ENCODE results near the gene LILRB1. TPM values are rescaled to one million over a fixed set of nuclear protein-coding genes. Genes with fewer than 3 reads are reported as not detected.
A peak's percentile ranks its signal among the peaks of the same experiment; 100 is the strongest.
"Not testable (repeated sequence)": the region's sequence is repeated elsewhere in the genome, so short reads cannot be mapped to it uniquely, and the experiment has no call there.

LILRB1 gene
- total RNA-seq, 1 donor = not detected

GRCh38 chr19:54668353-54668752, 38.1 kb downstream of the LILRB1 start:
- no peak for DNase-seq (ENCODE audit: low read depth)
- TF ChIP-seq, protein P1, sequence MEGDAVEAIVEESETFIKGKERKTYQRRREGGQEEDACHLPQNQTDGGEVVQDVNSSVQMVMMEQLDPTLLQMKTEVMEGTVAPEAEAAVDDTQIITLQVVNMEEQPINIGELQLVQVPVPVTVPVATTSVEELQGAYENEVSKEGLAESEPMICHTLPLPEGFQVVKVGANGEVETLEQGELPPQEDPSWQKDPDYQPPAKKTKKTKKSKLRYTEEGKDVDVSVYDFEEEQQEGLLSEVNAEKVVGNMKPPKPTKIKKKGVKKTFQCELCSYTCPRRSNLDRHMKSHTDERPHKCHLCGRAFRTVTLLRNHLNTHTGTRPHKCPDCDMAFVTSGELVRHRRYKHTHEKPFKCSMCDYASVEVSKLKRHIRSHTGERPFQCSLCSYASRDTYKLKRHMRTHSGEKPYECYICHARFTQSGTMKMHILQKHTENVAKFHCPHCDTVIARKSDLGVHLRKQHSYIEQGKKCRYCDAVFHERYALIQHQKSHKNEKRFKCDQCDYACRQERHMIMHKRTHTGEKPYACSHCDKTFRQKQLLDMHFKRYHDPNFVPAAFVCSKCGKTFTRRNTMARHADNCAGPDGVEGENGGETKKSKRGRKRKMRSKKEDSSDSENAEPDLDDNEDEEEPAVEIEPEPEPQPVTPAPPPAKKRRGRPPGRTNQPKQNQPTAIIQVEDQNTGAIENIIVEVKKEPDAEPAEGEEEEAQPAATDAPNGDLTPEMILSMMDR (IDR thresholded peaks at IDR 0.05; ENCODE audit: insufficient read depth, low read length) = no peak
- H3K4me3 ChIP-seq (ENCODE audit: low read depth, low read length) = no peak overlapping the region

DNA sequence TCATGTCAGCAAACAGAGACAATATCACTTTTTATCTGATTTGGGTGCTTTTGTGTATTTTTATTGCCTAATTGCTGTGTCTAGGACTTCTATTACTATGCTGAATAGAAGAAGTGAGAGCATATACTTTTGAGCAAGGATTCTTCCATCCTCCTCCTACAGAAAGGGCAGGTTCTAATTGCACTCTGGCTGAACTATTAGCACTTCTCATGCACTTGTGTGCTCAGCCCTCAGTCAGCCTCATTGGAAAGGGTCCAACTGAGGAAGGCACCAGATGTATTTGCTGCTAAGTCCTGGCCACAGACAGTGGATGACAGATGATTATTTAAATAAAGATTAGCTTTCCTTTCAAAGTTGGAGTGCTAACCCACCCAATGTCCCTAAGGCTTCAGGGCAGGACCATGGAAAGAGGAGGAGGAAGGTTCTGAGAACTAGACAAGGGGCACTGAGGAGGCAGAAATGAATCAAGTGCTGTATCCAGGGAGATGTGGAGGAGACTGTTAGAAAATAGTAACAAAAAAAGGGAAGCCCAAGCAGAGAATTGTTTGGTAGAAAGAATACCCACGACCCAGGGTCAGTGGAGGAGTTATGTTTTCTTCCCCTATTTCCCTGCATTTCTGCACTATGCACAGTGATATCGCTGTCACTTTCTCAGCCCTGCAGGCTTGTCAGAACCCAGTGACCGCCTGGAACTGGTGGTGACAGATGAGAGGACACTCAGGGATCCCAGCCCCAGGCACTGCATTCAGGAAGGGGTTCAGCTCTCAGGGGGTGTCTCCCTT, 40.5 kb downstream of the LILRB1 start:
- no peak overlapping the region for H3K4me3 ChIP-seq (ENCODE audit: low read depth, low read length)
- TF ChIP-seq, protein P1 (IDR thresholded peaks at IDR 0.05; ENCODE audit: insufficient read depth, low read length) = no peak
- no peak for DNase-seq (ENCODE audit: low read depth)

GRCh38 chr19:54673222-54673621, 42.9 kb downstream of the LILRB1 start:
- no peak overlapping the region for H3K4me3 ChIP-seq (ENCODE audit: low read depth, low read length)
- DNase-seq (ENCODE audit: low read depth) = no peak
- TF ChIP-seq, protein P1 (IDR thresholded peaks at IDR 0.05; ENCODE audit: insufficient read depth, low read length) = no peak

DNA sequence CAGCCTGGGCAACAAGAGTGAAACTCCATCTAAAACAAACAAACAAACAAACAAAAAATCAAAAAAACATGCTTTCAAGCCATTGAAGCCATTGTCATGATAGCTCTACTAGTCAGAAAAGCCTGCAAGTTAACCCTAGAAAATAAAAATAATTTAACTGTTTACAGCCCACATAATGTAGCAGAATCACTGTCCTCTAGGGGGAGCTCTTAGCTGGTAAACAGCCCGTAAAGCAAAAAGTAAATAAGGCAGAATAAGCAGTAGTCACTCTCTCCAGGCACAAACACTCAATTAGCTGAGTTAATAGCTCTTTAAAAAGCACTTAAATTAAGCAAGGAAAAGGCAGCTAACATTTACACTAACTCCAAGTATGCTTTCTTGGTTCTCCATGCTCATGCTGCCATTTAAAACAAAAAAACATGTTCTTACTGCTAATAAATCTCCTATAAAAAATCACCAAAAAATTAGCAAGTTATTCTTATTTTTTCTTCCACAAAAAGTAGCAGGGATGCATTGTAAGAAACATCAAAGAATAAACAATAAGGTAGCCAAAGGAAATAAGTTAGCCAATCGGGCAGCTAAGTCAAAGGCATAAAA, 43.8 kb downstream of the LILRB1 start:
- H3K4me3 ChIP-seq (ENCODE audit: low read depth, low read length) = no peak overlapping the region
- TF ChIP-seq, protein P1 (IDR thresholded peaks at IDR 0.05; ENCODE audit: insufficient read depth, low read length) = peak; percentile 26
- peak; percentile 13 for DNase-seq (ENCODE audit: low read depth)

GRCh38 chr19:54676210-54676834, 46.0 kb downstream of the LILRB1 start:
- TF ChIP-seq, protein P1 (IDR thresholded peaks at IDR 0.05; ENCODE audit: insufficient read depth, low read length) = peak; percentile 87
- not testable (repeated sequence) for H3K4me3 ChIP-seq (ENCODE audit: low read depth, low read length)
- DNase-seq (ENCODE audit: low read depth) = peak; percentile 34

DNA sequence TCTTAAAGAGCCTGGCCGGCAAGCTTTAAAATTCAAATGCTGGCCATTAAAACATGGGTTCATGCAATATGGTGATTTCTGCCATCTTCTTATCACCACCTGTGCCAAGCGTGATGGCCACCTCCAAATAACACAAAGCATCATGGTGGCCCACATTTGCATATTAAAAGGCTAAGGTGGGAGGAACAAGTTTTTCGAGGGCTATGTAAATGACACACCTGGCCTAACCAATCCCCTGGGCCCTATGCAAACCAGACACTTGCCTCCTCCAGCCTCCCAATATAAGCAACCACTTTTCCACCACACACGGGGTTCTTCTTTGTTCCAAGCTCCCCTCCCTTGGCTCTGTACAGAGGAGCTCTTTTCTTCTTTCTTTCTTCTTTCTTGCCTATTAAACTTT, 46.9 kb downstream of the LILRB1 start:
- no peak for DNase-seq (ENCODE audit: low read depth)
- no peak overlapping the region for H3K4me3 ChIP-seq (ENCODE audit: low read depth, low read length)
- TF ChIP-seq, protein P1 (IDR thresholded peaks at IDR 0.05; ENCODE audit: insufficient read depth, low read length) = no peak

DNA sequence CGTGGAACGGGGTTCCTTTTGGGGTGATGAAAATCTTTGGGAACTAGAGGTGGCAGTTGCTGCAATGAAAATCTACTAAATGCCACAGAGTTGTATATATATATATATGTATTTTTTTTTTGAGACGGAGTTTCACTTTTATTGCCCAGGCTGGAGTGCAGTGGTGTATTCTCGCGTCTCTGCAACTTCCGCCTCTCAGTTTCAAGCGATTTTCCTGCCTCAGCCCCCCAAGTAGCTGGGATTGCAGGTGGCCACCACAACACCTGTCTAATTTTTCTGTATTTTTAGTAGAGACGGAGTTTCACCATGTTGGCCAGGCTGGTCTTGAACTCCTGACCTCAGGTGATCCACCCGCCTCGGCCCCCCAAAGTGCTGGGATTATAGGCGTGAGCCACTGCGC, 51.3 kb downstream of the LILRB1 start:
- not testable (repeated sequence) for DNase-seq (ENCODE audit: low read depth); H3K4me3 ChIP-seq (ENCODE audit: low read depth, low read length)

All from fibroblast of the aortic adventitia (primary cell).